Umbilical cord (tissue), 2 donors: ENCODE results near the gene C4orf36. TPM values are rescaled to one million over a fixed set of nuclear protein-coding genes. Genes with fewer than 3 reads are reported as not detected.

Source experiments
- DNase-seq: peaks from one replicate; pipeline ENCODE4 v3.0.0-alpha.2; 2015; ENCODE audit warnings: low spot score
- total RNA-seq: library from RNA; depleted of rRNA; stranded (reverse); fragments of >200 nt; gene quantifications from one replicate; pipeline ENCODE4 v1.2.3, GENCODE V29; 2014; ENCODE audit warnings: low replicate concordance; ENCODE audit not compliant: insufficient read depth

Gene C4orf36
- total RNA-seq, 1 donor from 2014 or later: not detected

DNA sequence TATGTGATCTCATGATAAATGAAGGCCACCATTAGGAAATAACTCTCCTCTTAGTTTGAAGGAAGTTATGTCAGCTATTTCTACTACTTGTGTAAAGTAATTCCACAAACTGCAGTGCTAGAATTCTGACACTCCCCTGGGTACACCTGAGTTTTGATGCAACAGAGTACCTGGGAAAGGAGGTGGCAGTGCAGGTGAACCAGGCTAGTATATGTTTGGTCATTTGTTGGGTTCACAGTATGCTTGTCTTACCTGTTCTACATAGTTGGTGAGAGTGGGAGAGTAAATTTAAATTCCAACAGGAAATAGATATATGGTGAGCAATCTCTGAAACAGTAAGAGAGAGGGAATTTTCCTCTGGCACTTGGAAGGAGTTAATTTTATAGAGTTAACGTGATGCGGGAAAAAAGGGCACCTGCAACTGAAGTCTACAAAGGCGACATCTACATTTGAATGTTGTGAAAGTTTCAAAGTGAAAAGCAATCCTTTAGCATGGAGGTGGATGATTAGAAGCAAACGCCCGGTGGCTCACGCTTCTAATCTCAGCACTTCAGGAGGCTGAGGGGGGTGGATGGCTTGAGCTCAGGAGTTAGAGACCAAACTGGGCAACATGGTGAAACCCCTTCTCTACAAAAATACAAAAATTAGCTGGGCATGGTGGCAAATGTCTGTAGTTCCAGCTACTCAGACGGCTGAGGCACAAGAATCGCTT lies 34.7 kb downstream of the C4orf36 start:
- no peak for DNase-seq

DNA sequence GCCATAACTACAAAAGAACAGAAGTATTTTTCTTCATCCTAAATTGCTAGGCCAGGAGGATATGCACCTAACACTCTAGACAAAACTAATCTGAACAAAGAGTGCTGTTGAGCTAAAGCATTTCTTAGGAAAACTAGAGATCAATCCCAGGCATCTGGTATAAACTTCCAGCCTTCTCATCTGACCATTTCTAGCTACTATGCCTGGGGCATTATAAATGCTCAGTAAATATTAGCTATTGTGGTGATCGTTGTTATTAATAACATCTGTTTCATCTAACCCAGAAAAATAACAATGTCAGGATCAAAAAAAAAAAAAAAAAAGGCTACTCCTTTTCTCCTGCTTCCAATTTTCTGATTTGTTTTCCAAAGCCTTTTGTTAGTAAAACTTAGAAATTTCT lies 35.3 kb downstream of the C4orf36 start:
- DNase-seq: no peak

DNA sequence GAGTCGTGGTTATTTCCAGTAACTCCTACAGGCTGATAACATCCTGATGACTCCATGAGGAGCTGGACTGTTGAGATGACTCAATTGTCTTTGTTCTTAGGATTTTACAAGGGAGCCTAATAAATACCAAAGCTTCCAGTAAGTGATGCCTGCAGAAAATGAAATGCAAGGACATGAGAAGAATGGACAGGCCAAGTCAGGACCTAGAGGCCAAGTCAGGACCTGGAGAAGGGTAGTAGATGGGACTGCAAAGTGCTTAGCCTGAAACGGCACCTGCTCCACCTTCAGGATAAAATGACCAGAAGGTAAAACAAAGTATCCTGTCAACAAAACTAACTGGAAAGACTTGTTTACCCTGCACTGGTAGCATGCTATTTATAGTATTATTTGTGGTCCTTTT lies 36.6 kb downstream of the C4orf36 start:
- no peak for DNase-seq

DNA sequence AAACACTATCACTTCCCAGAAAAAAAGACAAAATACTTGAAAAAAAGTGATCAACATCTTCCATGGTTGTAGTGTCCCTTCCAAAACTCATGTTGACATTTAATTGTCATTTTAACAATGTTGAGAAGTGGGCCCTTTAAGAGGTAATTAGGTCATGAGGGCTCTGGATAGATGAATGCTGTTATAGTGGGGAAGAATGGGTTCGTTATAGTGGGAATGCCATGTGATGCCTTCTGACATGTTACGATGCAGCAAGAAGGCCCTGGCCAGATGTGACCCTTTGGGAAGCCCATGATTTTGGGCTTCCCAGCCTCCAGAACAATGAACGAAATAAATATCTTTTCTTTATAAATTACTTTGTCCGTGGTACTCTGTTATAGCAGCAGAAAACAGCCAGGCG lies 39.0 kb downstream of the C4orf36 start:
- DNase-seq: no peak

DNA sequence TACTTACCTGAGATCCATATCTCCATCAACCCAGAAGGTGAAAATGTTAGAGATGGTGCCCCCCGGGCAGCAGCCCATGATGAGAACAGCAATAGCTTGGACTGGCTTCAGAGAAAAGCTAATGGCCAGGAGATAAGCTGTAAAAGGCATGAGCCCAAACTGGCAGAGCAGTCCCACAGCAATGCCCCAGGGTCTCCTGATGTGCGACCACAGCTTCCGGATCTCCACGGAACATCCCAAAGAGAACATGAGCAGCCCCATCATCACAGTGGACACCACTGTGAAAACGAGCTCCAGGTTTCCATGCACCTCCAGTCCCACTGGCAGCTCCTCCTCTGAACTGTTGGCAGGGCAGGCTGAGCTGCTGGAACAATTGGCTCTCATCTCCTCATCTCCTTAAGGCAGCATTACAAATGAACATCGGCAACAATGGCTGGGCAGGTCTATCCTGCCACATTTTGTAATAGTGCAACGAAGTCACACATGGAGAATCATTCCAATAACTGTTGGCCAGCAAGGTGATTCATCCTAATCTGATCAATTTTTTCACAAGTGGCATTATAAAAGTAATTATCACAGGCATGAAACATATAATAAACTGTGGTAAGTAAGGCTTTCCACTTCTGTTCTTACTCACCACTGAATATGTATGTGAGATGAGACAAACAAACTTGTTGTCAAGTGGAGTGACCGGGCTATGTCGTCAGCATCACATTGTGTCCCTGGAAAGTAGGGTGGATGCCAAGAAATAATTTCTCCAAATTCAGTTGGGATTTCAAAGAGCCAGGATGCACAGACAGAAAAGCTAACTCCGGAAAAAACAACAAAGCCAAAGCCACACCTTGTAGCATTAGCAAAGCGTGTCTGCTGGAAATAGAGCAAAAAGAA lies 43.2 kb downstream of the C4orf36 start, which contains the start of gene SLC10A6:
Gene SLC10A6 (minus strand): TSS at position 653 of the 888 bp plus-strand sequence. CDS start 269 bp downstream, at position 384.
- no peak for DNase-seq

DNA sequence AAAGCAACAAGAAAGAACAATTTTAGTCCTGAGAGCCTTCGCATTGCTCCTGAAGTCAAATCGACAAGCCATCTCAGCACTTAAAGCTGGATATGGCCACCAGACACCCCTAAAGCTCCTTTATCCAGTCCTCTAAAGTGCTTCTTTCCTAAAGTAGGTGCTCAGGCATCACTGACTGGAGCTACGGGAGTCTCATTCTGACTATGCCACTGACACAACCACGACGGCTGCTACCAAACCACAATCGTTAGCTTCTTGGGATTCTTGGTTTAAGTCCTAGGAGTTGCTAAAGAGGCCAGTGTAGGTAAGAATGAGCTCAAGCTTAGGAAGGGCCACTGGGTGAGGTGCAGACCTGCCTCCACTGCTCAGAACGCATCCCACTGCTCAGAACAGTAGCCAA lies 44.1 kb downstream of the C4orf36 start:
- DNase-seq: no peak

DNA sequence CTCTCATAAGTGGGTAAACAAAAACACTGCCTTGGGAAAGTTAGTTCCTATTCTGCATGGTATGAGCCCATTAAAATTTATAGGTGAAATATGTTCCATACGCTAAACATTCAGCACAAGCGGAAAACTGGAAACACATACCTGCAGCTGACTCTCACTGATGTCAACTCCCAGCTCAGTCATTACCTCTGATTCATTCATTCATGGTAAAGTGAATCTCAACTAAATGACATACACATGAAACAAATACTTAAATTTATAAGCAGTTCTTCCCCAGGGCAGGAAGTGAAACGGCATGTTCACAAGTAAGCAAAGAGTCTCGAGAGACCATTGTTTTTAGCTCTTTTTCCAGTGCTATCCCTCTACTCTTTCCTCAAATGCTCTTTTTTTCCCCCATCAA lies 44.7 kb downstream of the C4orf36 start:
- DNase-seq: no peak

DNA sequence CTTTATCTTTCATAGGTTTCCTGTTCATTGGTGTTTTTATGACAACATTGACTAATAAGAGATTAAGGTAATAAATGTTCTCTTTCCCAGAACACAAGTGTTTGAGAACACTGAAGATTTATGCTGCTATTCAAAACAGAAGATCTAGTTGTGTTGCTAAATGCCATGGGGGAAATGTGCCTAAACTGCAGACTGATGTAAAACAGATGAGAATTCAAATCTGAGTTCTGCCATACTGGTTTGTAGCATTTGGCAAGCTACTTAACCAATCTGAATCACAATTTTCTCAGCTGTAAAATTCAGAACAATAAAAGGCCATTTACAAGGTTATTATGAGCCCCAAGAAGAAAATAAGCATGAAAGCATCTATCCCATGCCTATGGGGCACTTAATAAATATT lies 45.3 kb downstream of the C4orf36 start:
- peak; percentile 9 for DNase-seq

DNA sequence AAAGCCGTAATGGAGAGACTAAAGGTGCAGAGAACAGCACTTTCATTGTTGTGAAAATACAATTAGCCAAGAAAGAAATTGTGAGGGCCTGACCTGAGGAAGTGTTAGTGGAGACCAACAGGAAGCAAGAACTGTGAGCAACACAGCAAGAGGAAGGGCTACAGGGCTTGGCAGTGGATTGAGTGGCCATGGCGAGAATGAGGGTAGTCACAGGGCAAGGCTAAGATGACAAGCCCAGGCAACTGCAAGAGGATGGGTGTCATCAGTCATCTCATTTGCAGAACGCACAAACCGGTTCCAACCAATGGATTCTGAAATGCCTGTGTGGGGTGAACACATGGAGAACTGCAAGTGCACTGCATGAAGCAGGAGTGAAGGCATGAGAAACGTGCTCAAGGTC lies 46.6 kb downstream of the C4orf36 start:
- DNase-seq: no peak

DNA sequence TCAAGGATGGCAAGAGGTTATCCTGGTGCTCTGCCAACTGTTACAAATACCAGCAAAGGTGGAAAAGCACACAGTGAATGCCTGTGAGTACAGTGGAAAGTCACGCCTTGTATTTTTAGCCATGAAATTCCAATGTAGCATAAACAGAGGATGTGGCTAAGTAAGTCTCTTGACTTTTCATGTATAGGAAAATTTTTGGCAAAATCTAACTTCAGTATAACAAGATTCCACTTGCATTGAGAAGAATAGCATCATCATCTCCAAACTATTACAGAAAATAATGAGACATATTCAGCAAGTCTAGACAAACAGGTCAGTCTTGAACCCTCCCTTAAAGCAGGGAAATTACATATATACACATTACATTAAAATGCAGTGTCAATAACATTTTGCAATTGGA lies 50.9 kb downstream of the C4orf36 start:
- DNase-seq: no peak

DNA sequence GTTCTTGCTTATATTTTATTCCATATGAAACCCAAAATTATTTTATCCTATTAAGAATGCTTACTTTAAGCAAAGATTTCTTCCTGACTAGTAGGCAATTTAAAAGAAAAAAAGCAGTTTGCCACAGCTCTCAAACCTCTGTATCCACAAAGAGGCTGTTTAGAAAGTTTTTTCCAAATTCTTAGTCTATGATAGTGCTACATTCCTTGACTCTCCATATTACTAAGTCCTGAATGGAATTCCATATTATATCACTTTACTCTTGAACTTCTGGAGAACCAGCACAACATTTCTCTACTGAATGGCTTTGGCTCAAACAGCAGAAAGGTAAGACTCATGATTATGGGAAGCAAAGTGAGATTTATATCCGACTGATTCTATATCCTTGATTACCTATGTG lies 51.4 kb downstream of the C4orf36 start:
- DNase-seq: no peak

DNA sequence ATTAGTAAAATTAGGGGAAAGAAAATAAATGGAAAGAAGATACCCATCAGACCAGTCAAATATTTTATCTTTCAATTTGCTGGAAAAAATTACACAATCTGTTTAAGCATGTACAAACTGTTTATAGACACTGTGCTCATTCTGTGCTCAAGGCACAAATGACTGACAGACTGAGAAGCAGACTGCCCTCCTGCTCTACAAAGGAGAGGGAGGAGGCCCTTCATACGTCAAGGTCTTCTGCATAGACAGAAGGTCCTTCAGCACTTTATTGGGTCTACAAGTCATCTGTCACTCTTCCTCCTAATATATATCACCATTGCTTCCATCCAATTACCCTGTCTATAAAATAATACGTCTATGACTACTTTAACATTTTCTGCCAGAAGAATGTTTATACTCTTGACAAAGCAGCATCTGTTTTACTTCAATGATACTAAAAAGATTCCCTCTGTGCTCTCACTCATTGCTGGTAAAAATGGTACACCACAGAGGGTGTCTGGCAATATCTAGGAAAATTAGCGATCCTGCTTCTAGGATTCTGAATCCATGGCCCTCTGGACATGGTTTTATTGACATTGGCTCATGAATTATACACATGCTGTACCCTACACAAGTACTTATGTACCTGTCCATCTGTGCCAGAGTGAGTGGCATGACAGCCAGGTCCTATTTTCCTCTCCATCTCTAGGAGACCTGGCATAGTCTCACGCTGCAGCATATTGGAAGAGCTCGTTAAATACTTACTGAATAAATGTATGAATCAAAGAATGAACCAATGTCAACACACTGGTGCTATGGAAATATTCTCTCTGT lies 54.3 kb downstream of the C4orf36 start:
- no peak for DNase-seq

DNA sequence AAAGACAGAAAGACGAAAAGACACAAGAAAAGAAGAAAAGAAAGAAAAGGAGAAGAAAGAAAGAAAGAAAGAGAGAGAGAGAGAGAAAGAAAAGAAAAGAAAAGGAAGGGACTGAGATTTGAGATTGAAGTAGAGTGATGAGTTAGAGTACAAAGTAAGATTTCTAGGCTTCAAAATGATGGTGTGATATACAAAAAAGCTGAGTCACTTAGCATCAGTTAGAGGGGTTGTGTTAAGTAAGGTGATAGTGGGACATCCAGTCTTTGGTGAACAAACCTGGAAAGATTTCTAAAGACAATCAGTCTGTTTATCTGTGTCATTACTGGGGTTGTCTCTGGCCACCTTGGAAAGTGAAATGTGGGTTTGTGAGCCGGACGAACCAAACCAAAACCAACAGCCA lies 56.5 kb downstream of the C4orf36 start:
- DNase-seq: no peak

DNA sequence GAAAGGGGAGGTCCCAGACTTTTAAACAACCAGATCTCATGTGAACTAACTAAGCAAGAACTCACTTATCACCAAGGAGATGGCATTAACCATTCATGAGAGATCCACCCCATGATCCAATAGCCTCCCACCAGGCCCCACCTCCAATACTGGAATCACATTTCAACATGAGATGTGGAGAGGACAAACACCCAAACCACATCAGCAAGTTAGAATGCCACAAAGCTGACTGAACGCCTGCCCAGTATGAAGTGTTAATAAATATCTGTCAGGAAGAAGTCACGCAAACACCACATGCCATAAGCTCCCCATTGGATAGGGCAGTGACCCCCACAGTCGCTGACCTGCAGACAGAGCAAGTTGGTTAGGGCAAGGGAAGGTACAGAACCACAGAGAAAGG lies 57.3 kb downstream of the C4orf36 start:
- DNase-seq: no peak

DNA sequence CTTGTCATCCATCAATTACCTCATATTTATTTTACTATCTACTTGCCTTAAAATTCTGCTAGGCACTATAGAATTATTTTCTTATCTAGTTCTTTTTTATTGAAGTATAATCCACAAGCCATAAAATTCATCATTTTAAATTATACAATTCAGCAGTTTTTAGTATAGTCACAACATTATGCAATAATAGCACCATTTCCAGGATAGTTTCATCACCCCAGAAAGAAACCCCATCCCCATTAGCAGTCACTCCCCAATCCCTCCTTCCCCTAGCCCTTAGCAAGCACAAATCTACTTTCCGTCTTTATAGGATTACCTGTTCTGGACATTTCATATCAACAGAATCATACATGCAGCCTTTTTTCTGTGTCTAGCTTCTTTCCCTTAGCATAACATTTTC lies 58.6 kb downstream of the C4orf36 start:
- DNase-seq: no peak

DNA sequence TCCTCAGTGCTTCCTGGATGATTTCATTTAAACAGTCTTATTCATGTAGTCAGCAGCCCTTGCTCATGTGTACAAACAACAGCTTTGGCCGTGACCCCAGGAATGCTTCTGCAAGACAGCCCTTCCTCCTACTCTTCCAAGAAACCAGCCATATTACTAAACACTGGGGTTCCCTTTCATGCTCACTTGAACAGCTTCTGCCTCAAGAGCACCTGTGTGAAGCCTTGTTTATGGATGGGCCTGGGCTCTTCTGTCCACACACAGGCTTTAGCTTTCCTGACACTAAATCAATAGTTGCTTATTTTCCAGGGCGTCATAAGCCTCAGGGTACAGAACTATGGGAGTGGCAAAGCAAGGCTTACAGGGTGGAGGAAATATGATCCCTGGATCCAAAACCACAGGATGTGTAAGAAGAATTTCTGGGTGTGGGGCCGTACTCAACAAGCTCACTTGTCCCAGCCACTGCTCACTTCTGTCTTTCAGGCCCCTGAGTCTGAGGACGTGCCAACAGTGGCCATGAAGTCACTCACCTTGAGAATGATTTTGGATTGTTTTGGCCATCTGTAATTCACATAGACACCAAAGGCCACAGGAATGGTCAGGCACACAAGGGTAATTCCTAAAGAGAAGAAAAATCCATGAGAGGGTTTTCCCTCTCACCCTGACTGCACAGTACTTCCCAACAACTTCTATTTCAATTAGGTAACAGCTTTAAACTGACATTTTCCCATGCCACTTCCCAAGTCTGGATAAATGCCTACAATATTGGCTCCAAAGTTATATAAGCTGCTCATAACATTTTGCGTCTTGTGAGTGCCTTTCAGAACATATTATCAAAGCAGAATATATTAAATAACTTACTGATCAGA lies 60.7 kb downstream of the C4orf36 start:
- no peak for DNase-seq

Other genes with a start within 250 kb of the C4orf36 start
- gene SLC10A6, start 43.0 kb downstream of the C4orf36 start, total RNA-seq: not detected
- 19.3 TPM for gene AFF1, start 42.6 kb upstream of the C4orf36 start, total RNA-seq